Ureter (tissue), 1 donor: ENCODE measurements around the gene VSX1. TPM values are rescaled to one million over a fixed set of nuclear protein-coding genes. Genes with fewer than 3 reads are reported as not detected.

ENCODE experiments used
- DNase-seq: peaks from one replicate; pipeline ENCODE4 v3.0.0-alpha.2; 2020; ENCODE audit warnings: low spot score
- total RNA-seq: library from RNA; stranded (reverse); gene quantifications from one replicate; pipeline ENCODE4 v1.2.4, GENCODE V29; 2023
- donor health status: DM: yes; HTN: yes; CAD: no.

VSX1 gene
- not detected for total RNA-seq

- DNase-seq, result no peak
Measured at GRCh38 chr20:25081730-25082497, at the start of gene VSX1. VSX1 (minus strand) TSS chr20:25082141; CDS start chr20:25082096, 45 bp downstream.

- no peak for DNase-seq
Measured at GRCh38 chr20:25129908-25130307, 48.0 kb upstream of the VSX1 start.

- DNase-seq, result no peak
Measured at GRCh38 chr20:25129428-25129827, 47.5 kb upstream of the VSX1 start.

GRCh38 chr20:25128649-25129048 lies 46.7 kb upstream of the VSX1 start:
- DNase-seq, result no peak

GRCh38 chr20:25127761-25128537 lies 46.0 kb upstream of the VSX1 start:
- no peak for DNase-seq

- DNase-seq, result no peak
Measured at GRCh38 chr20:25126204-25127029, 44.5 kb upstream of the VSX1 start.

- no peak for DNase-seq
Measured at GRCh38 chr20:25125636-25126035, 43.7 kb upstream of the VSX1 start.

GRCh38 chr20:25120920-25121319 lies 39.0 kb upstream of the VSX1 start:
- DNase-seq, result no peak

- DNase-seq, result no peak
Measured at GRCh38 chr20:25120457-25120856, 38.5 kb upstream of the VSX1 start.

GRCh38 chr20:25118529-25118928 lies 36.6 kb upstream of the VSX1 start:
- DNase-seq, result no peak

GRCh38 chr20:25117990-25118389 lies 36.0 kb upstream of the VSX1 start:
- DNase-seq, result no peak

GRCh38 chr20:25116739-25117458 lies 35.0 kb upstream of the VSX1 start:
- no peak for DNase-seq

GRCh38 chr20:25103526-25103925 lies 21.6 kb upstream of the VSX1 start:
- no peak for DNase-seq

GRCh38 chr20:25100914-25101313 lies 19.0 kb upstream of the VSX1 start:
- DNase-seq, result no peak

- no peak for DNase-seq
Measured at GRCh38 chr20:25099601-25100140, 17.7 kb upstream of the VSX1 start.

GRCh38 chr20:25097498-25097897 lies 15.6 kb upstream of the VSX1 start:
- DNase-seq, result no peak

- no peak for DNase-seq
Measured at GRCh38 chr20:25090492-25091429, 8.8 kb upstream of the VSX1 start.

- DNase-seq, result no peak
Measured at GRCh38 chr20:25089662-25090061, 7.7 kb upstream of the VSX1 start.

- DNase-seq, result no peak
Measured at GRCh38 chr20:25089096-25089495, 7.2 kb upstream of the VSX1 start.

- DNase-seq, result no peak
Measured at GRCh38 chr20:25088267-25088666, 6.3 kb upstream of the VSX1 start.
